ENCODE data around the gene TEX51.

TEX51 gene

GRCh38 chr2:126950504-126950903 is 51.8 kb downstream of the TEX51 start:
- DNase-seq (ENCODE audit: low read depth, low spot score), result no peak
